Chondrocyte (in vitro differentiated cells): ENCODE results near the gene PHOX2A. TPM values are rescaled to one million over a fixed set of nuclear protein-coding genes. Genes with fewer than 3 reads are reported as not detected.

ENCODE experiments used
- DNase-seq: peaks from one replicate; pipeline ENCODE4 v3.0.0; 2021; ENCODE audit warnings: mixed read lengths, low spot score
- H3K27ac Mint-ChIP-seq: one replicate; pipeline ENCODE4 v1.8.0; 2021; ENCODE audit warnings: mild to moderate bottlenecking, moderate library complexity, mixed read lengths; ENCODE audit not compliant: unreplicated experiment
- H3K27me3 Mint-ChIP-seq: 2 replicates; pipeline ENCODE4 v1.8.0; 2021; ENCODE audit warnings: low read depth, mixed read lengths
- H3K36me3 Mint-ChIP-seq: 2 replicates; pipeline ENCODE4 v1.8.0; 2021; ENCODE audit warnings: low read depth, mixed read lengths
- H3K4me1 Mint-ChIP-seq: 2 replicates; pipeline ENCODE4 v1.8.0; 2021; ENCODE audit warnings: low read depth, mild to moderate bottlenecking, mixed read lengths
- H3K4me3 Mint-ChIP-seq: one replicate; pipeline ENCODE4 v1.8.0; 2021; ENCODE audit warnings: mild to moderate bottlenecking, moderate library complexity, mixed read lengths; ENCODE audit not compliant: unreplicated experiment
- H3K9me3 Mint-ChIP-seq: 2 replicates; pipeline ENCODE4 v1.8.0; 2021; ENCODE audit warnings: low read depth, mixed read lengths
- total RNA-seq: library from RNA; stranded (reverse); gene quantifications from 3 replicates; pipeline ENCODE4 v1.2.1, GENCODE V29; 2021
- TF ChIP-seq, protein P1 (sequence below): fragments of 200-600 bp; sonication (generic); IDR thresholded peaks from 2 replicates; pipeline ENCODE4 v1.5.0; 2021; ENCODE audit warnings: antibody characterized with exemption, mild to moderate bottlenecking, moderate library complexity

PHOX2A gene
- total RNA-seq, 1 donor from 2014 or later = not detected

DNA sequence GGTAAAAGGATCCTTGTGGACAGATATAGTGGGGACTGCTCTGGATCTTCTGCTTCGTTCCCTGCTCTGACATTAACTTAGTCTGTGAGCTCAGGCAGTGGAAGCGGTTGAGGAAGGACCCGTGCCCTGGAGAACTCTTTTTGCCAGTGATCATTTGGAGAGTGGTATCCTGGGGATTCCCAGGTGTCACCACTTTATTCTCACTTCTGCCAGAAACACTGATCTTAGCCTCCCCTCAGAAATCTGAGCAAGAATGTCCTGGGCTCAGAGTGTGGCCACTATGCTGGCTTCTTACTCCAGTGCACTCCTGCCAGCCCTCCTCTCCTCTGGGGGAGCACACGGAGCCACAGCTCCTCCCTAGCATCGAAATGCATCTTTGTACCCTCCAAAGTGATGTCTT, 7.6 kb upstream of the PHOX2A start:
- DNase-seq = no peak
- Mint-ChIP-seq H3K9me3 (no peaks in the 10 kb centered on the region), H3K36me3 (no peaks in the 10 kb centered on the region), H3K4me3 (no peak overlapping the region), H3K4me1 (no peaks in the 10 kb centered on the region), H3K27ac (no peak overlapping the region), H3K27me3 (peaks cover 27% of the 10 kb centered on the region)
- TF ChIP-seq, protein P1, sequence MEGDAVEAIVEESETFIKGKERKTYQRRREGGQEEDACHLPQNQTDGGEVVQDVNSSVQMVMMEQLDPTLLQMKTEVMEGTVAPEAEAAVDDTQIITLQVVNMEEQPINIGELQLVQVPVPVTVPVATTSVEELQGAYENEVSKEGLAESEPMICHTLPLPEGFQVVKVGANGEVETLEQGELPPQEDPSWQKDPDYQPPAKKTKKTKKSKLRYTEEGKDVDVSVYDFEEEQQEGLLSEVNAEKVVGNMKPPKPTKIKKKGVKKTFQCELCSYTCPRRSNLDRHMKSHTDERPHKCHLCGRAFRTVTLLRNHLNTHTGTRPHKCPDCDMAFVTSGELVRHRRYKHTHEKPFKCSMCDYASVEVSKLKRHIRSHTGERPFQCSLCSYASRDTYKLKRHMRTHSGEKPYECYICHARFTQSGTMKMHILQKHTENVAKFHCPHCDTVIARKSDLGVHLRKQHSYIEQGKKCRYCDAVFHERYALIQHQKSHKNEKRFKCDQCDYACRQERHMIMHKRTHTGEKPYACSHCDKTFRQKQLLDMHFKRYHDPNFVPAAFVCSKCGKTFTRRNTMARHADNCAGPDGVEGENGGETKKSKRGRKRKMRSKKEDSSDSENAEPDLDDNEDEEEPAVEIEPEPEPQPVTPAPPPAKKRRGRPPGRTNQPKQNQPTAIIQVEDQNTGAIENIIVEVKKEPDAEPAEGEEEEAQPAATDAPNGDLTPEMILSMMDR = no peak

DNA sequence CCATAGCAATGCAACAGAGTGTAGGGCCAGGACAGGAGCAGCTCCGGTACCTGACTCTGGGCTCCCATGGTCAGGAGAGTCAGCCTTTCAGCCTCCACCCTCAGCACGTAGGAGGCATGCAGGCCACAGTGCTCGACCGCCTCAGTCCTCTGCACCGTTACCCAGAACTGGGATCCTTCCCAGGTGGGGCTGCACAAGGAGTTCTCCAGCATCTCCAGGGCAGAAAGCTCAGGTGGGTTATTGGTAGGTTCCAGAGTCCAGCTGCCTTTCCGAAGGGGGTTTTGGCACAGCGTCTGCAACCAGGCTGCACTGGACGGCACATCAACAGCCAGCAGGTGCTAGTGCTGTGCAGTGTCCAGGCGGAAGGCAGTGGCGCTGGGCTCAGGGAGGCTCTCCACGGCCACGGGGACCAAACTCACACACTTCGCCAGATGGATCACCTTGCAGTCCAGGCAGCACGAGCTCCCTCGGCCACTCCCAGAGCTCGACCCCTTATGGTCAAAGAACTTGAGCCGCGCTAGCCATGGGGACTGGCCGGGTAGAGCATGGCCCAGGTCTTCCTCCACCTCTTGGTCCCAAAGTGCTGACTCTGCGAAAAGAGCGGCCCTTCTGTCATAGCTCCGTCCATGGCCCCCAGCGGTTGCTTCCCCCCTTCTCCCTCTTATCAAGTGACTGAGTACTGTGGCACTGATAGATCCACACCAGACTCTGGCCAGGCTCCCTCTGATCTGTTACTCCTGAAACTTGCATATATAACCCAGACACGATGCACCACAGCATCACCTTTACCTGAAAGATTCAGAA, 6.9 kb upstream of the PHOX2A start:
- H3K9me3 Mint-ChIP-seq = no peaks in the 10 kb centered on the region
- no peak overlapping the region for H3K4me3 Mint-ChIP-seq
- H3K4me1 Mint-ChIP-seq = no peaks in the 10 kb centered on the region
- H3K27ac Mint-ChIP-seq = no peak overlapping the region
- H3K36me3 Mint-ChIP-seq = no peaks in the 10 kb centered on the region
- TF ChIP-seq, protein P1 = no peak
- peaks cover 26% of the 10 kb centered on the region for H3K27me3 Mint-ChIP-seq
- peak; percentile 79 for DNase-seq

GRCh38 chr11:72249961-72250360, 6.0 kb upstream of the PHOX2A start:
- H3K27ac Mint-ChIP-seq = no peak overlapping the region
- TF ChIP-seq, protein P1 = no peak

GRCh38 chr11:72247584-72247983, 3.6 kb upstream of the PHOX2A start:
- no peak overlapping the region for H3K4me3 Mint-ChIP-seq
- H3K4me1 Mint-ChIP-seq = peaks cover 10% of the 10 kb centered on the region
- H3K27me3 Mint-ChIP-seq = peaks cover 25% of the 10 kb centered on the region
- no peak overlapping the region for H3K27ac Mint-ChIP-seq
- TF ChIP-seq, protein P1 = no peak
- no peaks in the 10 kb centered on the region for H3K9me3 Mint-ChIP-seq
- no peak for DNase-seq
- H3K36me3 Mint-ChIP-seq = peaks cover 7% of the 10 kb centered on the region

More at GRCh38 chr11:72249961-72250360, 6.0 kb upstream of the PHOX2A start:
- Mint-ChIP-seq H3K4me1 (no peaks in the 10 kb centered on the region), H3K27me3 (peaks cover 22% of the 10 kb centered on the region), H3K36me3 (no peaks in the 10 kb centered on the region), H3K9me3 (no peaks in the 10 kb centered on the region), H3K4me3 (no peak overlapping the region)
- no peak for DNase-seq

GRCh38 chr11:72245263-72245816, 1.4 kb upstream of the PHOX2A start:
- no peaks in the 10 kb centered on the region for H3K9me3 Mint-ChIP-seq
- peaks cover 28% of the 10 kb centered on the region for H3K27me3 Mint-ChIP-seq
- no peak for DNase-seq
- peaks cover 11% of the 10 kb centered on the region for H3K36me3 Mint-ChIP-seq
- TF ChIP-seq, protein P1 = no peak
- H3K4me3 Mint-ChIP-seq = no peak overlapping the region
- peaks cover 11% of the 10 kb centered on the region for H3K4me1 Mint-ChIP-seq
- H3K27ac Mint-ChIP-seq = no peak overlapping the region
